HepG2 (cell line): ENCODE results near the gene ST14.
"Not testable (repeated sequence)": the region's sequence is repeated elsewhere in the genome, so short reads cannot be mapped to it uniquely, and the experiment has no call there.

Experiments used
- CHCHD3 ChIP-seq: sonication (generic); formaldehyde crosslinking; IDR thresholded peaks from 2 replicates; pipeline ENCODE4 v1.8.0; 2022; ENCODE audit warnings: mild to moderate bottlenecking, missing genetic modification reagents, moderate library complexity
- ZEB1 ChIP-seq: IDR thresholded peaks from 2 replicates; pipeline ENCODE4 v1.6.1; 2012; ENCODE audit warnings: mild to moderate bottlenecking, low read depth, inconsistent platforms; ENCODE audit not compliant: insufficient replicate concordance
- ZNF496 ChIP-seq: sonication (generic); formaldehyde crosslinking; IDR thresholded peaks from 2 replicates; pipeline ENCODE4 v1.8.1; 2023; ENCODE audit warnings: mild to moderate bottlenecking, moderate library complexity, missing genetic modification reagents; ENCODE audit not compliant: insufficient replicate concordance
- ZNF782 ChIP-seq: sonication (generic); formaldehyde crosslinking; IDR thresholded peaks from 2 replicates; pipeline ENCODE4 v1.4.0; 2020; ENCODE audit warnings: missing genetic modification reagents, mild to moderate bottlenecking, borderline replicate concordance
- TF ChIP-seq, protein P1 (sequence below): sonication (generic); formaldehyde crosslinking; IDR thresholded peaks from 2 replicates; pipeline ENCODE4 v1.9.0; 2021; ENCODE audit warnings: missing genetic modification reagents, mild to moderate bottlenecking, borderline replicate concordance

DNA sequence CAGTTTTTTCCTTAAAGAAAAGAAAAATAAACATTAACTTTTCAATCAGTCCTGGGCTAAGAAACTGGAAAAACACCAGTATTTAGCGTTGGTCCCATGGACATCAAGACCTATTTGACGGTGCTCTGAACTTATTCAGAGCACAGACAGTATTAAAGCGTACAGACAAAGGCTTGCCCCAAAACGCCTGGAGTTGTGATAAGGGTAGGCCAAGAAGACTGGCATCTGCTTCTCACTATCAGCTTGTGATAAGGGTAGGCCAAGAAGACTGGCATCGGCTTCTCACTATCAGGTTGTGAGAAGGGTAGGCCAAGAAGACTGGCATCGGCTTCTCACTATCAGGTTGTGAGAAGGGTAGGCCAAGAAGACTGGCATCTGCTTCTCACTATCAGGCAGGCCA is 85.8 kb downstream of the ST14 start:
- not testable (repeated sequence) for TF ChIP-seq ZNF496; ZNF782 (CRISPR knock-in tag); CHCHD3 (CRISPR knock-in tag); ZEB1
- TF ChIP-seq, protein P1, sequence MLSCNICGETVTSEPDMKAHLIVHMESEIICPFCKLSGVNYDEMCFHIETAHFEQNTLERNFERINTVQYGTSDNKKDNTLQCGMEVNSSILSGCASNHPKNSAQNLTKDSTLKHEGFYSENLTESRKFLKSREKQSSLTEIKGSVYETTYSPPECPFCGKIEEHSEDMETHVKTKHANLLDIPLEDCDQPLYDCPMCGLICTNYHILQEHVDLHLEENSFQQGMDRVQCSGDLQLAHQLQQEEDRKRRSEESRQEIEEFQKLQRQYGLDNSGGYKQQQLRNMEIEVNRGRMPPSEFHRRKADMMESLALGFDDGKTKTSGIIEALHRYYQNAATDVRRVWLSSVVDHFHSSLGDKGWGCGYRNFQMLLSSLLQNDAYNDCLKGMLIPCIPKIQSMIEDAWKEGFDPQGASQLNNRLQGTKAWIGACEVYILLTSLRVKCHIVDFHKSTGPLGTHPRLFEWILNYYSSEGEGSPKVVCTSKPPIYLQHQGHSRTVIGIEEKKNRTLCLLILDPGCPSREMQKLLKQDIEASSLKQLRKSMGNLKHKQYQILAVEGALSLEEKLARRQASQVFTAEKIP, result not testable (repeated sequence)
